ENCODE measurements around the gene RPS6KA6.

RPS6KA6 gene

GRCh38 chrX:84187533-84188319 lies at the start of gene RPS6KA6:
Gene RPS6KA6, minus strand, starts transcription at chrX:84188199. Its CDS starts 300 bp downstream, at chrX:84187899.
- DNase-seq: peak in 1 of 2 experiments; percentile 3

- DNase-seq: no peak
These were observed 36.7 kb upstream of the RPS6KA6 start for GRCh38 chrX:84224741-84225140.

GRCh38 chrX:84223261-84223660 lies 35.3 kb upstream of the RPS6KA6 start:
- DNase-seq: no peak

- no peak for DNase-seq
These were observed 33.2 kb upstream of the RPS6KA6 start for GRCh38 chrX:84221181-84221580.

GRCh38 chrX:84219551-84219950 lies 31.6 kb upstream of the RPS6KA6 start:
- DNase-seq: no peak

GRCh38 chrX:84218726-84219125 lies 30.7 kb upstream of the RPS6KA6 start:
- no peak for DNase-seq

GRCh38 chrX:84216881-84217280 lies 28.9 kb upstream of the RPS6KA6 start:
- no peak for DNase-seq

- no peak for DNase-seq
These were observed 28.4 kb upstream of the RPS6KA6 start for GRCh38 chrX:84216406-84216805.

GRCh38 chrX:84205276-84205675 lies 17.3 kb upstream of the RPS6KA6 start:
- DNase-seq: no peak

- no peak for DNase-seq
These were observed 11.7 kb upstream of the RPS6KA6 start for GRCh38 chrX:84199688-84200087.

- no peak for DNase-seq
These were observed 9.6 kb upstream of the RPS6KA6 start for GRCh38 chrX:84197550-84197949.

- DNase-seq: no peak
These were observed 4.0 kb upstream of the RPS6KA6 start for GRCh38 chrX:84192006-84192405.

GRCh38 chrX:84189125-84189524 lies 1.1 kb upstream of the RPS6KA6 start:
- no peak for DNase-seq

- peak; percentile 4 to 49 for DNase-seq
These were observed 378 bp upstream of the RPS6KA6 start for GRCh38 chrX:84188320-84188834.

- DNase-seq: no peak
These were observed 1.1 kb downstream of the RPS6KA6 start for GRCh38 chrX:84186603-84187532.

- DNase-seq: no peak
These were observed 5.5 kb downstream of the RPS6KA6 start for GRCh38 chrX:84182516-84182915.

- no peak for DNase-seq
These were observed 12.0 kb downstream of the RPS6KA6 start for GRCh38 chrX:84175958-84176357.

GRCh38 chrX:84175274-84175673 lies 12.7 kb downstream of the RPS6KA6 start:
- no peak for DNase-seq

GRCh38 chrX:84174348-84174747 lies 13.7 kb downstream of the RPS6KA6 start:
- no peak for DNase-seq

- no peak for DNase-seq
These were observed 17.1 kb downstream of the RPS6KA6 start for GRCh38 chrX:84170931-84171330.

GRCh38 chrX:84168574-84168973 lies 19.4 kb downstream of the RPS6KA6 start:
- DNase-seq: no peak

- DNase-seq: no peak
These were observed 19.9 kb downstream of the RPS6KA6 start for GRCh38 chrX:84168095-84168494.

GRCh38 chrX:84165711-84166110 lies 22.3 kb downstream of the RPS6KA6 start:
- DNase-seq: no peak

- DNase-seq: no peak
These were observed 25.6 kb downstream of the RPS6KA6 start for GRCh38 chrX:84162401-84162800.
